UCSD-AML1 (cell line): ENCODE results near the gene HSD17B1.

Source experiments
- DNase-seq: peaks from one replicate; lab custom pipeline; 2025; ENCODE audit not compliant: unreplicated experiment; lab: John Stamatoyannopoulos, UW

HSD17B1 gene

DNA sequence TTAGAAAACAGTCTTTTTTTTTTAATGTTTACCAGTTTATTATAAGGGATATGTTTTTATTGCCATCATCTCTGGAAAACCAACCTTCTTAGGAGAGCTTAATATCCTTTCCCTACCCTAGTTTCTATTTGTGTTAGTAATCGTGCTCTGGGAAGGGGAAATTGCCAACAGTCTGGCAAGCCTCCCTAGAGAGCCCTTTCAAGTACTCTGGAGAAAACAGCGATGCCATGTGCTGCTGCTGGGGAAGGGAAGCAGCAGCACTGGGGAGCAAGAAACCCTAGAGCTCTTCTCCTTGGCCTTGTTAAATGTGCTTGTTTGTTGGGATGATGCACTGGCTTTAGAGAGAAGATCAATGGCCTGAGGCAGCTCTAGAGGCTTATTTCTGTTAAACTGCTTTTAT, 46.2 kb downstream of the HSD17B1 start:
- no peak for DNase-seq

DNA sequence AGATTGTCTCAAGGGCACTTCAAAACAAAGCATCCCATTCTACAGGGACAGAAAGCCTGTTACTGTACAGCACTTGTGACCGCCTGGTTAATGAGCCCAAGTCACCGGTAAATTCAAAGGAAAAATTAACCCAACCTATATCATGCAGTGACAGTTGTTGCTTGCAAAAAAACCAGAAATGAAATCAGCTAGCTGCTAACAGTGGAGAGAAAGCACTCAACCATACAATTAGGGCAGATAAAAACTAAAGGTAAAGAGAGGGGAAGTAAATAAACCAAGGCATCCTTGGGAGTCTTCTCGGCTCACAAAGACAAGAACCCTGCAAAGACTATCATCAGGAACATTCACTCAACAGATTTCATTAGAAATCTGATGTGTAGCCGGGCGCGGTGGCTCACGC, 50.6 kb downstream of the HSD17B1 start:
- DNase-seq: no peak
